ENCODE measurements around the gene KAZN. TPM values are rescaled to one million over a fixed set of nuclear protein-coding genes. Genes with fewer than 3 reads are reported as not detected.

KAZN gene
- polyA plus RNA-seq, 1 donor from 2014 or later, result 20.6 TPM

DNA sequence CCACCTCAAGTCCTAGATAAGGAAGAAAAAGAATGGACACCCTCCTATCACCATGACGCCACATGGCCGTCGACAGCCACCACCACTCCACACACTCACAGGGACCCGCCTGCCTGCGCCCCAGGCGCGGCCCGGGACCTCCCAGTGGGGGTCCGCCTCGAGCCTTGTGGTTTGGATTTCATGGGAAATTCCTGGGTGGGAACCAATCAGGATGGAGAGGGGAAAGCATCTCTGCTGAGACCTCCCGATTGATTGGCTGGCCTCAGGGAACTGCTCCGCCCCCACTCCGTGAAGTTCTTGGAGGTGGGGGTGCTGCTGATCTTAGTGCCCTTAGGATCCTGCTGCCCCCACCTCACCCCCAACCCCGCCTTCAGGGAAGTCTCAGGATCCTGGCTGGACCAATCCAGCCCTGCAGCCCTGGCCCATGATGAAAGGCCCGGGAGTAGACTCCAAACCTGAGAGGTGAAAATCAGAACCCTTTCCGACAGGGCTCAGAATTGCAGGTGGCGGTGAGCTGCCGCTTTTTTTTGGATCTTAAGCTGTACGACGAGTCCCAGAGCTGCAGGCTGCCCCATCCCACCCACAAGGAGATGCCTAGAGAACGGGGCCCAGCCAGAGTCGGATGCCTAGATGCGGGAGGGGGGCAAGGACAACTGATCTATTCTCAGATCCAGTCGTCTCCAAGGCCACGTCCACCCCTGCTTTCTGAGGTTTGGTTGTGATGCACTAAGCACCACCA is 526.0 kb downstream of the KAZN start:
- Histone ChIP-seq H2AFZ (ENCODE audit: low read depth, low read length) (no peak overlapping the region), H4K20me1 (ENCODE audit: insufficient read depth) (no peaks in the 10 kb centered on the region), H3K4me3 (ENCODE audit: low read length) (no peak overlapping the region), H3K9me2 (ENCODE audit: insufficient read depth, low read length) (no peaks in the 10 kb centered on the region), H3K36me3 (ENCODE audit: insufficient read depth, low read length) (no peaks in the 10 kb centered on the region), H3F3A (ENCODE audit: insufficient read depth, low read length, poor library complexity, severe bottlenecking) (no peaks in the 10 kb centered on the region), H3K9me3 (ENCODE audit: low read length) (no peaks in the 10 kb centered on the region), H3K27me3 (ENCODE audit: insufficient read depth, low read depth, low read length) (no peaks in the 10 kb centered on the region), H3K4me2 (ENCODE audit: low read length) (no peak overlapping the region), H3K79me2 (replicated peaks; ENCODE audit: insufficient read depth, low read length) (no peaks in the 10 kb centered on the region), H3K27ac (ENCODE audit: low read length) (no peak overlapping the region), H3K9ac (ENCODE audit: low read length) (no peak overlapping the region)
- TF ChIP-seq, protein P1, sequence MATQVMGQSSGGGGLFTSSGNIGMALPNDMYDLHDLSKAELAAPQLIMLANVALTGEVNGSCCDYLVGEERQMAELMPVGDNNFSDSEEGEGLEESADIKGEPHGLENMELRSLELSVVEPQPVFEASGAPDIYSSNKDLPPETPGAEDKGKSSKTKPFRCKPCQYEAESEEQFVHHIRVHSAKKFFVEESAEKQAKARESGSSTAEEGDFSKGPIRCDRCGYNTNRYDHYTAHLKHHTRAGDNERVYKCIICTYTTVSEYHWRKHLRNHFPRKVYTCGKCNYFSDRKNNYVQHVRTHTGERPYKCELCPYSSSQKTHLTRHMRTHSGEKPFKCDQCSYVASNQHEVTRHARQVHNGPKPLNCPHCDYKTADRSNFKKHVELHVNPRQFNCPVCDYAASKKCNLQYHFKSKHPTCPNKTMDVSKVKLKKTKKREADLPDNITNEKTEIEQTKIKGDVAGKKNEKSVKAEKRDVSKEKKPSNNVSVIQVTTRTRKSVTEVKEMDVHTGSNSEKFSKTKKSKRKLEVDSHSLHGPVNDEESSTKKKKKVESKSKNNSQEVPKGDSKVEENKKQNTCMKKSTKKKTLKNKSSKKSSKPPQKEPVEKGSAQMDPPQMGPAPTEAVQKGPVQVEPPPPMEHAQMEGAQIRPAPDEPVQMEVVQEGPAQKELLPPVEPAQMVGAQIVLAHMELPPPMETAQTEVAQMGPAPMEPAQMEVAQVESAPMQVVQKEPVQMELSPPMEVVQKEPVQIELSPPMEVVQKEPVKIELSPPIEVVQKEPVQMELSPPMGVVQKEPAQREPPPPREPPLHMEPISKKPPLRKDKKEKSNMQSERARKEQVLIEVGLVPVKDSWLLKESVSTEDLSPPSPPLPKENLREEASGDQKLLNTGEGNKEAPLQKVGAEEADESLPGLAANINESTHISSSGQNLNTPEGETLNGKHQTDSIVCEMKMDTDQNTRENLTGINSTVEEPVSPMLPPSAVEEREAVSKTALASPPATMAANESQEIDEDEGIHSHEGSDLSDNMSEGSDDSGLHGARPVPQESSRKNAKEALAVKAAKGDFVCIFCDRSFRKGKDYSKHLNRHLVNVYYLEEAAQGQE (IDR thresholded peaks at IDR 0.05; ENCODE audit: borderline replicate concordance), result no peak
- TF ChIP-seq RAD21 (conservative IDR thresholded peaks at IDR 0.05) (no peak), EP300 (conservative IDR thresholded peaks at IDR 0.05; ENCODE audit: poor library complexity, severe bottlenecking) (no peak), SMC3 (conservative IDR thresholded peaks at IDR 0.05; ENCODE audit: poor library complexity) (no peak), TAF1 (IDR thresholded peaks at IDR 0.05; ENCODE audit: low read depth) (no peak), MXI1 (conservative IDR thresholded peaks at IDR 0.05; ENCODE audit: poor library complexity, severe bottlenecking) (no peak), EZH2 (IDR thresholded peaks at IDR 0.05; ENCODE audit: borderline replicate concordance, insufficient read depth, low read length, poor library complexity, severe bottlenecking) (no peak), POLR2AphosphoS5 (IDR thresholded peaks at IDR 0.05) (no peak)
- TF ChIP-seq, protein P2, sequence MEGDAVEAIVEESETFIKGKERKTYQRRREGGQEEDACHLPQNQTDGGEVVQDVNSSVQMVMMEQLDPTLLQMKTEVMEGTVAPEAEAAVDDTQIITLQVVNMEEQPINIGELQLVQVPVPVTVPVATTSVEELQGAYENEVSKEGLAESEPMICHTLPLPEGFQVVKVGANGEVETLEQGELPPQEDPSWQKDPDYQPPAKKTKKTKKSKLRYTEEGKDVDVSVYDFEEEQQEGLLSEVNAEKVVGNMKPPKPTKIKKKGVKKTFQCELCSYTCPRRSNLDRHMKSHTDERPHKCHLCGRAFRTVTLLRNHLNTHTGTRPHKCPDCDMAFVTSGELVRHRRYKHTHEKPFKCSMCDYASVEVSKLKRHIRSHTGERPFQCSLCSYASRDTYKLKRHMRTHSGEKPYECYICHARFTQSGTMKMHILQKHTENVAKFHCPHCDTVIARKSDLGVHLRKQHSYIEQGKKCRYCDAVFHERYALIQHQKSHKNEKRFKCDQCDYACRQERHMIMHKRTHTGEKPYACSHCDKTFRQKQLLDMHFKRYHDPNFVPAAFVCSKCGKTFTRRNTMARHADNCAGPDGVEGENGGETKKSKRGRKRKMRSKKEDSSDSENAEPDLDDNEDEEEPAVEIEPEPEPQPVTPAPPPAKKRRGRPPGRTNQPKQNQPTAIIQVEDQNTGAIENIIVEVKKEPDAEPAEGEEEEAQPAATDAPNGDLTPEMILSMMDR (IDR thresholded peaks at IDR 0.05; ENCODE audit: poor library complexity, severe bottlenecking), result no peak

DNA sequence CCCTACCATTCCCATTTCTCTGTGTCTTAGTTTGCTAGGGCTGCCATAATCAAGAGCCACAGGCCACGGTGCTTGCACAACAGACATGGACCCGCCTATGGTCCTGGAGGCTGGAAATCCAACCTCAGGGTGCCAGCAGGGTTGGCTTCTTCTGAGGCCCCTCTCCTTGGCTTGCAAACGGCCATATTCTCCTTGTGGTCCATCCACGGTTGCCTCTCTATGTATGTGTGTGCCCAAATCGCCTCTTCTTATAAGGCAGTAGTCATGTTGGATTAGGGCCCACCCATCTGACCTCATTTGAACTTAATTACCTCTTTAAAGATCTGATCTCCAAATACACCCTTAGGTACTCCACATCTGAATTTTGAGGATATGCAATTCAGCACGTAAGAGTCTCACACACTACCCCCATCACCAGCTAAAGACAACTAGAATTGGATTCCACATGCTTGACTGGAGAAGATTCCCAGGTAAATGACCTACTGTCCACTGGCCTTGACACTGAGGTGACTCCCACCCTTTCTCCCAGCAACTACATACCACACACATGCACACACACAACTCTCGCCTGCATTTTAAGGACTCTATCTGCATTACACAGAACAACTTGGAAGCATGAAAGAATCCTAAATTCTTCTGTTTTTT is 526.7 kb downstream of the KAZN start:
- no peak overlapping the region for H2AFZ ChIP-seq (ENCODE audit: low read depth, low read length)
- H3K9me2 ChIP-seq (ENCODE audit: insufficient read depth, low read length), result no peaks in the 10 kb centered on the region
- no peaks in the 10 kb centered on the region for H3K36me3 ChIP-seq (ENCODE audit: insufficient read depth, low read length)
- no peak overlapping the region for H3K4me2 ChIP-seq (ENCODE audit: low read length)
- H4K20me1 ChIP-seq (ENCODE audit: insufficient read depth), result no peaks in the 10 kb centered on the region
- no peaks in the 10 kb centered on the region for H3K9me3 ChIP-seq (ENCODE audit: low read length)
- no peak overlapping the region for H3K9ac ChIP-seq (ENCODE audit: low read length)
- no peak overlapping the region for H3K27ac ChIP-seq (ENCODE audit: low read length)
- H3K4me3 ChIP-seq (ENCODE audit: low read length), result no peak overlapping the region
- no peaks in the 10 kb centered on the region for H3K27me3 ChIP-seq (ENCODE audit: insufficient read depth, low read depth, low read length)
- no peak for TF ChIP-seq POLR2AphosphoS5 (IDR thresholded peaks at IDR 0.05)
- H3F3A ChIP-seq (ENCODE audit: insufficient read depth, low read length, poor library complexity, severe bottlenecking), result no peaks in the 10 kb centered on the region
- H3K79me2 ChIP-seq (replicated peaks; ENCODE audit: insufficient read depth, low read length), result no peaks in the 10 kb centered on the region
